NCI-H2227 (cell line): ENCODE results near the gene GALNTL6.

Experiments used
- DNase-seq: peaks from one replicate; lab custom pipeline; 2025; ENCODE audit not compliant: unreplicated experiment; lab: John Stamatoyannopoulos, UW

Gene GALNTL6

DNA sequence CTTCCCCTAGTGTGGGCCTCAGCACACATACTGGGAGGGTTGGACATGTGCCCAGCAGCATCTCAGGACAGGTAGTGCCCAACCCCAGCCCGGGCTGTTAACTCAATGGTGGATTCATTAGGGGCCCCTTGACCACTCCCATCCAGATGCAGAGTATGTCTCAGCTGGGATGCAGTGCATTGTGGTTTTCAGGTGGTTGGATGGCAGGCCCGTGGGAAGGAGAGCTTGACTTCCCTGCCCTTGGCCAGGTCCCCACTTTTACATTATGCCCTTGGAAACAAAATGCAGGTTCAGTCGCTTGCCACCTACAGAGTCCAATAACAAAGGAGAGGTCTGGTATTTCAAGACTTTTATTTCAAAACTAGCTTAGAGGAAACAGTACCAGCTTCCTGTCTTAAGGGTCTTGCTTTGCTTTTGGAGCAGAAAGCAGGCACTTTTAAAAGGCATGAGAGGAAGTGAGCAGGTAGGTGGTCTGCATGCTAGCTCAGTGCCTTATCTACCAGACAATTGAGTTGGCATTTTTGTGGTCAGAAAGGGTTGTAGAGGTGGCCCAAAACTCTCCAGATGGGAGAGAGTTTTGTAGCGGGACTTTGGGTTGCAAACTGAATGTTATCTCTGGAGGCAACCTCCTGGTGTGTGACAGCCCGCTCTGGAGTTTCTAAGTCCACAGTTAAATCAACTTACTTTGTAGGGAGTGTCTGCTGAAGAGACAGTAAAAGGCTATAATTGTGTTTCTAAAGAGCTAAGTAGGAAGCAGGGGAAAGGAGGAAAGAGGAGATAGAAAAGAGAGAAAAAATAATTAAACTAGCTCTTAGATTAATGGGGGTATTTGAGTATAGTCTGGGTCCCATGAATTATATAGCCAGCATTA lies 171.0 kb downstream of the GALNTL6 start:
- DNase-seq, result no peak

DNA sequence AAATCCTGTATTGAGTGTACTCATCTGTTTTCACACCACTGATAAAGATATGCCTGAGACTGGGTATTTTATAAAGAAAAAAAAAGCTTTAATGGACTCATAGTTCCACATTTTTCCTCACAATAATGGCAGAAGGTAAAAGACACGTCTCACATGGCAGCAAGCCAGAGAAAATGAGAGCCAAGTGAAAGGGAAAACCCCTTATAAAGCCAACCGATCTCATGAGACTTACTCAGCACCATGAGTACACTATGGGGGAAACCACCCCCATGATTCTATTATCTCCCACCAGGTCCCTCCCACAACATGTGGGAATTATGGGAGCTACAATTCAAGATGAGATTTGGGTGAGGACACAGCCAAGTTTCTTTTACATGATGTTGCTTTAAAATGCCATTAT lies 171.9 kb downstream of the GALNTL6 start:
- no peak for DNase-seq

DNA sequence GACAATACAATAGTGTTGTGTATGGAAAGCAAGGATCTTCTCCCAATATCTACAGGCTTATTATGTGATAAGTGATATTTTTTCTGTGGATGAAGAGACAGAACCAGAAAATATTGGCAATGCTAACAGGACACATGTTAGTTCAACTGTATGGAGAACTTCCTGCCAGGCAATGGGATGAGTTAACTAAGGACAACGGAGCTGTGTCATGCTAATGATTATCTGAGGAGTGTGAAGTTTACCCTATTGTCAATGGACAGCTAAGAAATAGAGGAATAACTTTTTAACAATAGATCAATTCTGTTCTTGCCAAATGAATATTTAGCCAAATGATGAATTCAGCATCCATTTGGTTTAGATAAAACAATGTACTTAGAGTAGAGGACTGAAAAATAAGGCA lies 180.0 kb downstream of the GALNTL6 start:
- DNase-seq, result no peak

DNA sequence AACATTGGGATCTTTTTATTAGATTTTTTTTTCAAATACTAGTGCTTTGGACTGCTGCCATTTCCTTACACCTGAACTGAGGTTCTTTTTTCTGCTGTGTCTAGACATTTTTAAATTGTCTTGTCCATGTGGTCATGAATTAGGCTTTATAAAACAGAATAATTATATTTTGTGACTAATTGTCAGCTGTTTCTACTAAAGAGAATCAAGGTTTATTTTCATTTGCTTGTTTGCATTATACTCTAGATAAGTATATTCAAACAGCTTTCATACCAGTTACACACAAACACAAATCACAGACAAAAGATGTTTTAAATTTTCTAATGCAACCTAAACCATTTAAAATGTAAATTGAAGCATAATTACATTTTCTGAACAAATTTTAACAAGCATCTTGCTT lies 194.7 kb downstream of the GALNTL6 start:
- no peak for DNase-seq

DNA sequence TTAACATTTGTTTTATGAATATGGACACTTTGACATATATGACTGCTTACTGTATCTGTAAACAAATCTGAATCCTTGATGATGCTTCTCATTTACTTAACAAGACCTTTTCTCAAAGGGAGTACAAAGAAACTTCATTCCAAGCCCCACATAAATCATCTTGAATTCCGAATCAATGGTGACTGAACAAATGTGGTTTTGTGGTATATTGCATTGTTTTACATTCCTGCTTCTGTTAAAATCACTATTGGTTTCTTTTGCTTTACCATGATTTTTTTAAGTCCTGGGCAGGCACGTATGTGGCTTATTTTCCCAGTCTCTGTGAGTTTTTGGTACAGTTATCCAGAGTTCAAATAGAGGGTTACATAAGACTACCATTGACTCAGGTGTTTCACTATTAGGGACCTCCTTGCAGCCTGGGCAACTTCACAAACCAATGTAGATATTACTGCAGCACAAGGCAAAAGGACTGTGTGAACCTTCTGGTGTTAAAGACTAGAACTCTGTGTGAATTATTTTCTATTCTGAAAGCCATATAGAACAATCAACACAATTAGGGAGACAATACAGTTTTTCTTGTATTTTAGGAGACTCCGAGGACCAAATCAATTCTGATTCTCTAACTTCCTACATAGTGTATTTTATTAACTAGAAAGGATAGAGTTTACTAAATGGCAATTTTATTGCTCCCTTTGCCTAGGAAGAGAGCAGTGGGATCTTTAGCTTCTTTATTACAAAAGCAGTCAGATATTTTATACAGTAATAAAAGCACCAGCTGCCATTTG lies 196.4 kb downstream of the GALNTL6 start:
- no peak for DNase-seq

DNA sequence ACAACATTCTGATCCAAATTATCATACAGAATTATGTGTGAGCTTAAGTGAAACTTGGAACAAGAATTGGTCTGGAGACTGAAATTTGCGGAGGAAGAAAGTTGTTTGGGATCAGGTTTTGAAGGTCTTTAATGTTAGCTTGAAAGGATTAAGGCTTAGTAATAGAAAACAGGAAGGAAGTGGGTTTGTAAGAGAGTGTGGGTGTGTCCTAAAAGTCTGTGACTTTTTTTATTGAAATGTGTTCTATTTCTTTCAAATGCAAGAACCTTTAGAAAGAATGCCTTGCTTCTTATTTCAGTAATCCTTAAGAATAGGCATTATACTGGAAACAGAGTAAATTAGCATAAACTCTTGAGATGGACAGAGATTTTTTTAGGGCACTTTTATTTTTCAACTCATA lies 198.0 kb downstream of the GALNTL6 start:
- no peak for DNase-seq

DNA sequence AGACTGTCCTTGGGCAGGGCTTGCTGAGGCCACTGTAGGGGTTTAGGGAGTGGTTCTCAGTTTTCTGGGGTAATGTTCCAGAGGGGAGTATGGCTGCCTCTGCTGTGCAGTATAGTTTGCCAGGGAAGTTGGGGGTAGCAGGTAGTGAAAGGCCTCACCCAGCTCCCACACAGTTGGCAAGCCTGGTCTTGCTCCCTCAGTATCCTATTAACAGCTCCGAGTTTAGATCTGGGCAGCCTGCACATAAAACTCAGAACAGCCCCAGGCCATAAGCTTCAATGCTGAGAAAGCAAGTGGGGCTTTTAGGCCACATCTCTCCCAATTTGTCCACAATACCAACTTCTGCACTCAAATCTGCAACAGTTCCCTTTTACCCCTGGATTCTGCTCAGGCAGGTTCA lies 205.2 kb downstream of the GALNTL6 start:
- no peak for DNase-seq

DNA sequence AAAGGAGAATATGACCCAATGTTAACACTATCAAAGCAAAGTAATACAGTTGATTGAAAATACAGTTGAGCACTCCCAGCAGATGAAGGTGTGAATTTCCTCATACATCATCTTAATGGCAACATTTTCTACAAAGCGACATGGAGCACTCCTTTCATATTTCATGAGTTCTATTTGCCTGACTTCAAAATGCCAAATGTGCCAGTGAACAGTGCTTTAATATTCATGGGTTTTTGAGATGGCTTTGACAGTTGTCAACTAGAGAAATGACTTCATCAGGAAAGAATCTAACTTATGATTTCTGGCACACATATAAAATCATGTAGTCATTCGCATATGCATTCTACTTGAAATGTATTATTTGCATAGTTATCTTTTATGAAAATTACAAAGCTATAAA lies 222.4 kb downstream of the GALNTL6 start:
- DNase-seq, result no peak

DNA sequence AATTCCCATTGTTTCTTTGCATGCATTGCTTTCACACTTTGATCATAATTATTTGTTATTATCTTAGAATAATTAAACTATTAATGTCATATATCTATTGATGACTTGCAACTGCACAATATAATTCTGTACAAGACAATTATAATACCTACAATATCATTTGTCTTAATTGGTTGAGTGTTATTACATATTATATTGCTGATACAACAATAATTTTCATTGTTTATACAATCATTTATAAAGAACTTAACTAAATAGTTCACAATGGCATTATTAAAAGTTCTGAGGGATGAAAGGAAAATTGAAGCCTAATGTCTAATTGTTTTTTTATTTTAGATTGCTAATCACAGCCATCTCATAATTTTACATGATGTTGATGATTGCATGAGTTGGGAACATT lies 227.6 kb downstream of the GALNTL6 start:
- no peak for DNase-seq

DNA sequence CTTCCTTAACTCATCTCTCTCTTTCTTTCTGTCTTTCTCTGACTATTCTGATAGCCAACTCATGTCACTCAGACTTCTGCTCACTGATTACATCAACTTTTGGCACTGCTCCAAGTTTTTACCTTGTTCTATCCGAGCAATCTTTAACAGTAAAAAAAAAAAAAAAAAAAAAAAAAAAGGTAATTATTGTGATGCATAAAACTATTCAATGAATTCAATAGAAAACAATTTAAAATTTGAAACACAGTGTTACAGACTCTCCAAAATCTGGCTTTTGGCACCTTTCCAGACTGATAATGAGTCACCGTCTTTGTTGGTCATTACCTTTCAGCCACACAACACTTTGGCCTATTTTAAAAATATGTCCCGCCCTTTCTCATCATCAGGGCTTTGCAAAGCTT lies 229.5 kb downstream of the GALNTL6 start:
- DNase-seq, result no peak

DNA sequence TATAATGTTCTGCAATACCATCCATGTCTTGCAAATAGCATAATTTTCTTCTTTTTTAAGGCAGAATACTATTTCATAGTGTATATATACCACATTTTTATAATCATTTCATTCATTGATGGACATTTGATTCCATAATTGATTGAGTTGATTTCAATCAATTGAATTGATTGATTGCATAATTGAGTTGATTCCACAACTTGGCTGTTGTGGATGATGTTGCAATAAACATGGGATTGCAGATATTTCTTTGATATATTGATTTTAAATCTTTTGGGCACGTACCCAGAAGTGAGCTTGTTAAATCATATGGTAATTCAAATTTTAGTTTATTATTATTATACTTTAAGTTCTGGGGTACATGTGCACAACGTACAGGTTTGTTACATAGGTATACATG lies 232.8 kb downstream of the GALNTL6 start:
- DNase-seq, result no peak

DNA sequence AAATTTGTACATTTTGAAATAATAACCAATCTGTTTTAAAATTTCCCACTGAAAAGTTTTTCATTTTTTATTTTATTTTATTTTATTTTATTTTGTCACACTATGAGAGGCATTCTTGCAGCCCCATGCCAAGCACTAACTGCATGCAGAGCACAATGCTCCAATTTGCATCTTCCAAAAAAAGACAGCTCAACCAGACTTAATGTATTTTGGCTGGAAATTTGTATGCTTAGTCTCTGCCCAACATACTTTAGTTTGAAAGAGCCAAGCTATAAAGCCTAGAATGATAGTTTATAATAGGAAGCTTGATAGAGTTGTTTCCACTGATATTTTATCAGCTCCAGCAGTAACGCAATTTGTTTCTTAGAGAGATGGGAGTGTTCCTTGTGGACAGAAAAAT lies 235.5 kb downstream of the GALNTL6 start:
- no peak for DNase-seq

DNA sequence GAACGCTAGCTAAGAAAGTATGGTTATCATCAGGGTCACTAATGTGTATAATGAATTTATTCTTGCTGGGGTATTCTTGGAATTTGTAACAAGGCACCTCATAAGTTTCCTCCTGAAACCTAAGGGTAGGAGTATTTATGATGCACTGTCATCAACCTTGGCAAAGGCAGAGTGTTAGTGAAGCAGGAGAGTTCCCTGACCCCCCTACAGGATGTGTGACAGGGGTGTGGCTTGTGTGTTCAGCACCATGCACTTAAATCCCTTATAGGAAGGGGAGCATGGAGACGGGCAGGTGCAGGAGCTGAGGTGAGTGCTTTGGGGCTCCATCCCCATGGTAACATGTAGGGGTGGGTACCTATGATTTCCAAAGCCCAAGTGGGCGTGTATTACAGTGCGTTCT lies 237.7 kb downstream of the GALNTL6 start:
- DNase-seq, result no peak

DNA sequence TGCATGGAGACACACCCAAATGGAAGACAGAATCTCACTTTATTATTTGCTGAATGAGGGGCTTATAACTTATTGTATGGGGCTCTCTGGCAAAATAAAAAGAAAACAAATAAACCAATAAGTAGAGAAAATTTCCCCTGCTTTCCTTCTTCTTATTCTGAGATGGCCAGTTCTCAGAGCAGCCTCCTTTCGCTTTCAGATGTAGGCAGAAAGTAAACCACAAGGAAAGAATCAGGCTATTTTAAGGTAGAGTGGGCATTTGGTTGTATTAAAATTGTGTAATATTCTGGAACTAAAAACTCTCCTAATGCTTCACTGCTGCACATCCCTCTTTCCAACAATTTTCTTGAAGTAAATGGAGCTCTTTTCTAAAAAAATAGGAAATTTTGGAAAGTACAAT lies 241.8 kb downstream of the GALNTL6 start:
- no peak for DNase-seq

DNA sequence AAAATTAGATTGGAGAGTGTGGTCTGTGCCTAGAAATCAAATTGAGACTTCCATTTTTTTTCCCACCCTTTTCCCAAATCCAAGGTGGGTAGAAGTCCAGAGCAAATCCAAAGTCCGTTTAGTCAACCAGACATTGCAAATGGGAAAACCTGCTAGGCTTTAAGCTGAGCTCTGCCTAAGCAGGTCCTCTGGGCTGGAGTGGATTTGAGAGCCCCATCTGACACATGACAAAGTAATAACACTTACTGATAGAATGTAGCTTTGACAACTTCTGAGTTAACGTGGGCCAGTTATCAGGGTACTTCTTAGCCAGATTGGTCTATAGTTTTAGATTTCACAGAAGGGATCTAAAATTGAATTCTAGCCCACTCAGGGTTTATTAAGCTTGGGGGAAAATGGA lies 242.3 kb downstream of the GALNTL6 start:
- no peak for DNase-seq

DNA sequence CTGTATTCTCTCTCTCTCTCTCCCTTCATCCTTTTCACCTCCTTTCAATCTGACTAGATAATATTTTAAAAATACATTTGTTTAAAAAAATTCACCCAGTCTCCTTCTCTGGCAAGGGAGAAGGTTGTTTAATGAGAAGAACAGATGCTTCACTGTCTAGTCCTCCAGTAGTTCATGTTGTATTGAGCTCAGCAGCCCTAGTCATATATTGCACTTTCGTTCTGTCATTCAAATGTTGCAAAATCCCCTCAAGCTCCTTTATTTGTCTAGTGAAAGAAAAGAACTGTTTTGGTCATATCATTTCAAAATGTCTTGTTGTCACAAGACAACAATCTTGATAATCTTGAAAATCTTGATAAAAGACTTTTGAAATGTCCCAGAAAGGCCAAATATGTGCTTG lies 248.0 kb downstream of the GALNTL6 start:
- no peak for DNase-seq

DNA sequence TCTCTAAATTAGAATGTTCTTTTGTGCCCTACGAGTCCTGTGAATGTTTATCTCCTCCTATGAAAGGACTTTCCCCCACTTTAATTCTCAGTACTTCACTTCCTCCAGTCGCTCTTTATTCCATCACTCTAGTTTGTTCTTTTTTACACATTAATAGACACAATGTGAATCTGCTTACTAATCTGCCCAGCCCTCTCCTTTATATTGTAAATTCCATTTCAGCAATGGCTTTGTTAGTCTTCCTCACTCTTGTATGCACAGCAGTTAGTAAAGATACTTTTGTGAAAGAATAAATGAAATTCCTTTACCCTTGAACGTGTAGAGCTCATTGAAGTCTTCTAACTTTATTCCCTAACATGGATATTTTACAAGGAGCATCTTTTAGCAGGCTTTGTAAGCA lies 255.3 kb downstream of the GALNTL6 start:
- no peak for DNase-seq

DNA sequence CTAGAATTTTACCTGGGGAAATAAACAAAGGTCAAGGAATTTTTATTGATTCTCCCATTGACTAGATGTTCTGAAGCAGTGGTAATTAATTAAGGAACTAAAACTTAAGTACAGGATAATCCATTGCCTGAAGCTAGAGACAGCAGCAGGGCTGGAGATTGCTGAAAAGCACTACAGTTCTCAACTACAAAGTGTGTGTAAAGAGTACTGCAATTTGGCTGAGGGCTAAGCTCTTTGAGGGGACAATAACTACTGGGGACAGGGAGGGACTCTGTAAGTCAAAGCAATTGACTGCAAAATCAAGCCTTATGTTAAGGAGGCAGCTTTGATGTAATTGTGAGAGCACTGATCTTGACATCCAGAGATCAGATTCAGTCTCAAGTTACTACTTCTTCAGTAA lies 260.4 kb downstream of the GALNTL6 start:
- DNase-seq, result no peak

DNA sequence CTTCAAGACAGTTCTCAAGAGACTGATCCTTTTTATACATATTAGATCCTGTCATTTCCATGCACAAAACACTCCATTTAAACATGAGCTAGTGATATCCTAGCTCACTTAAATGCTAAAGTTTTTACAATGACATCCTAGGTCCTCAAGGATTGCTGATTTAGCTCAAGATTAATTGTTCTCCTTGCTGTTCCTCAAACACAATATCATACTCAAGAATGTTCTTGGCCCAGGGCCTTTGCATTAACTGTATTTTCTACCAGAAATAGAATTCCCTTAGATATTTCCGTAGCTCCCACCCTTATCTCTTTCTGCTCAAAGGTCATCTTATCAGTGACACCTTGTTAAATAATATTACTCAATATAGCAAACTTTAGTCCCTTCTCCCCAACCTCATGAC lies 270.1 kb downstream of the GALNTL6 start:
- DNase-seq, result no peak

DNA sequence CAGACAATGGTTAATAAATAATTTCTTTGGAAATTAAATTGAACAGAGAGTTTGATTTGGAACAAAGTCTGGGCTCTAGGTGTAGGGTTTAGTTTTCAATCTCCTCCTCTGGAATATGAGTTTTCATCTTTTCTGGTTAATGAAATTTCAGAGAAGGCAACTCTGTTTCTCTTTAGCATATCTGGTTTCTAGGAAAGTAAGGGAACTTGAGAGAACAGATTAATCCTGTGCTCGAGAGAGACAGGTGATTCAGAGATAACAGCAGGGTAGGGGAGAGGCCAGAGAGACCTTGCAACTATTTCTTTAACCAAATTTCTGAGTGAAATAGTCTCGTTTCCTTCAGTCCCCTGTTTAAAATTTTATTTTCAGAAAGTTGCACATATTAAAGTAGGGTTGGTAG lies 275.4 kb downstream of the GALNTL6 start:
- DNase-seq, result no peak

DNA sequence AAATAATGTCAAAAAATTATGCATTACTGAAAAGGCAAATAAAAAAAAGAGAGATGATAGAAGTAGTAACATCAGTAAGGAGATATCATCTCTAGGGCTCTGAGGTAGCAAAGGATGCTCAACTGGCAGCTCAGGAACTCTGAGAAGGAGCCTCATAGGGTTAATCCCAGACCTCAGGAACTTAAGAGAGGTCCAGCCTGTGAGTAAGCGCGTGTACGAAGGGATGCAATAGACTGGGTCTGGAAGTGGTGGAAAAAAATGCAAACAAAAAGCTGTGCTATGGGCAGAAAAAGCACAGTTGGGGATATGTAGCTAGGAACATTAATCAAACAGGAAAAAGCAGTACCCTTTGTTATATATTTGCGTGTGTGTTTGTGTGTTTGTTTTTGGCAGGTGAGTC lies 282.0 kb downstream of the GALNTL6 start:
- DNase-seq, result no peak

DNA sequence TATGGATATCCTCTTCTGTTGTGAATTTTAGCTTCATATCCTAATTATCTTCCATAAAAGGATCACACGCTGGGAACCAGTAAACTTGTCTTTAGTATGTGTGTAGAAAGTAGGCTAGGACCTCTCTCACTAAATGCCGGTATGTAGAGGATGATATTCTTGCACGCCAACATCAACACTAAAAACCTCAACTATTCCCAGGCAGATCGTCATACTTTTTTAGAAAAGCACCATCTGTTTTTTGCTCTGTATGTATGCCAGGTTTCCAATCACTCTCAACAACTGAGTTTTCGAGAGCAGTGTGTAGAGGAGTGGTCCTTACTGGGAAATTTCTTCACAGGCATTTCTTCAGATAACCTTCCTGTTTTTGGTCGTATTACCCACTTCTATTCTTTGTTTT lies 283.6 kb downstream of the GALNTL6 start:
- DNase-seq, result no peak

DNA sequence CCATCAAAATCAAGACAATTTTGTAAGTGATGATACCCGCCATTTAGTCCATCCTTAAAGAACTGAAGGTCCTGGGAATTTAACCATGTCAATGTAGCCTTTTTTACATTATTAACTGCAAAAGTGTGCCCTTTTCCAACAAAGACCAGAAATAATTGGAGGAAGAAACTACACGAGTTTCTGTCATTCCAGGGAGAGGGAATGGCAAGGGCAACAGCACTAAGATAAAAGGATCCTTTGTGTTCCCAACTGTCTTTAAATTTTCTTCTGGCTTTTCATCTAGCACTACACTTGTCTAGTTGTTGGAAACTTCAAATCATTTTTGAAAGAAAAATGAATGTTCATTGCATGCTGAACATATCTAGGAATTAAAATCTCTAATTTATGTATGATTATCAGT lies 286.2 kb downstream of the GALNTL6 start:
- DNase-seq, result no peak
